Measurements from ENCODE around the gene ANKRD22.

The ANKRD22 gene

DNA sequence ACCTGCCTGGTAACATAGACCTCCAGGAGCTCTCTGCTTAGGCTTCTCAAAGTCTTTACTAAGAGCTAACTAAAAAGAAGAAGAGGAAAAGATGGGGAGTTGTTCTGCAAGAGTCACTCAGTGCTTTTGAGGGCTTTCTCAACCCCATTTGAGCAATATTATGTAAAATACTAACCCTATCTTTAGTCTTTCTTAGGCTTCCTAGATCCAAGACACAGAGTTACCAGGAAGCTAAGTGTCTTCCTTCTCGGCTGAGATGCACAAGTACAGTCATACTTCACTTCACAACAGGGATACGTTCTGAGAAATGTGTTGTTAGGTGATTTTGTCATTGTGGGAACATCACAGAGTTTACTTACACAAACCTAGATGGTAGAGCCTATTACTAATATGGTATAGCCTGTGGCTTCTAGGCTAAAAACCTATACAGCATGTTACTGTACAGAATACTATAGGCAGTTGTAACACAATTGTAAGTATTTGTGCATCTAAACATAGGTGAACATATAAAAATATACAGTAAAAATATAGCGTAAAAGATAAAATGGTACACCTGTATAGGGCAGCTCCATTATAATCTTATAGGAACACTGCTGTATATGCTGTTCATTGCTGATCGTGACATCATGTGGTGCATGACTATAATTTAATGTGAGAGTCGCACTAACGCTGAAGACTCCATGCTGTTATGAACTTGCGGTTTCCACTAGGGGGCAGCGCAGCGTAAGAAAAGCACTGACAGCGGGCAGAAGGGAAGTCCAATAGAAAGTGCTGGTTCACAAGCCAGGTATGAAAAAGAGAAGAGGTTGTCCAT, 16.3 kb downstream of the ANKRD22 start:
- DNase-seq (ENCODE audit: low spot score), result peak; percentile 85

DNA sequence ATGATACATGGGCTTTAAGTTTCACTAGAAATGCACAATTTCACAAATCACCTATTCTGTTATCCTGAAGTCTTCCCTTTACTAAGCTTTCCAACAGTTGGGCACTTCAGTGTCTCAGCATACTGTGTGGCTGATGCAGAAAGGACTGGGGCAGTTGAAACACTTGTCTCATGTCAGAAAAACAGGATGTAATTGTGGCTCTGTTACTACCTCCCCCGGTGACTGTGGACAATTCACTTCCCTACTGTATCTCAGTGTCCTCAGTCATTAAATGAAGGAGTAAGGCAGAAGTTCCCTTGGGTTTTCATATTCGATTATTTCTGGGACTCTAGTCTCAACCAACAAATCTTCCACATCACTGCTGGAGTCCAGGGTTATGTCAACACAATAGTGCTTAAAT, 17.9 kb downstream of the ANKRD22 start:
- no peak for DNase-seq (ENCODE audit: low spot score)

DNA sequence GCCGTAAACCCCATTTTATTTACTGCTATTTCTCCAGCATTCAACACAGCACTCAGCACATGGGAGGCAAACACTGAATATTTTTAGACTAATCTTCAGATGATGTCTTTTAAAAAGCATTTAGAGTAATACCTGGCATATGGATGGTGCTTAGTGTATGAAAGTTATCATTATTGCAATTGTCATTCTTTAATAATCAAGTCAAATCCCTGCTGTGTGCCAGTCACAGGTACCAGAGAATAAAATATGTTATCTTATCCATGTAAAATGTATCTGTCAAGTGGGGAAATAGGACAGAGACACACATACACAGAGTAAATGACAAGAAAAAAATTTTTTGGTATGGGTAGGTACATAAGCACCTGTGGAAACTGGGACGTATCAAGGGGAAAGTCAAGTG, 18.5 kb downstream of the ANKRD22 start:
- DNase-seq (ENCODE audit: low spot score), result no peak

DNA sequence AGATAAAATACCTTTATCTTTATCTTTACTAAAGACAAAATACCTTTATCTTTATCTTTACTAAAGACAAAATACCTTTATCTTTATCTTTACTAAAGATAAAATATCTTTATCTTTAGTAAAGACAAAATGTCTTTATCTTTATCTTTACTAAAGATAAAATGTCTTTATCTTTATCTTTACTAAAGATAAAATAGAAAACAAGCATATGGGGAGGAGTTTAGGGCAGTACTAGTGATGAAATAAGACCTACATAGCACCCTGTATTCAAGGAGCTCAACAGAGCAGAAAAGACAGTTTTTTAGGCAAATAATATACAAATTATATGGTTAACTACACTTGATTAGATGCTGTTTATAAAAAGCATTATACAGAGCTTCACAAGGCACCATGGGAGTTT, 19.3 kb downstream of the ANKRD22 start:
- no peak for DNase-seq (ENCODE audit: low spot score)

DNA sequence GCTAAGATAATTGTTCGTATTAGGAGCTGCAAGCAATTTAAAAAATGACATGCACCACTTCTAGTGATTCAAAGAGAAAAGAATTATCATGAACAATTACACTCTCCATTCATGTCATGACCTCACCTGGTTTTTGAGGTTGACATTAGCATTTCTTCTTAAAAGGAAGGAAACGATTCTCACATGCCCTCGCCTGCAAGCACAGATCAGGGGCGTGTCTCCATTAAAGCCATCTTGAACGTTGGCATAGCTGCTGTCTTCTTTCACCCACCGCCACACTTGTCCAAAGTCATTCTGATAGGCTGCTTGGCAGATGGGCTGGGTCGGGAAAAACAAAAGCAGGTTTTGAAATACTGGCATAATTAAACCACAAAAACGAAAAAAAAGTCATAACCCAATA, 19.9 kb downstream of the ANKRD22 start:
- DNase-seq (ENCODE audit: low spot score), result no peak

DNA sequence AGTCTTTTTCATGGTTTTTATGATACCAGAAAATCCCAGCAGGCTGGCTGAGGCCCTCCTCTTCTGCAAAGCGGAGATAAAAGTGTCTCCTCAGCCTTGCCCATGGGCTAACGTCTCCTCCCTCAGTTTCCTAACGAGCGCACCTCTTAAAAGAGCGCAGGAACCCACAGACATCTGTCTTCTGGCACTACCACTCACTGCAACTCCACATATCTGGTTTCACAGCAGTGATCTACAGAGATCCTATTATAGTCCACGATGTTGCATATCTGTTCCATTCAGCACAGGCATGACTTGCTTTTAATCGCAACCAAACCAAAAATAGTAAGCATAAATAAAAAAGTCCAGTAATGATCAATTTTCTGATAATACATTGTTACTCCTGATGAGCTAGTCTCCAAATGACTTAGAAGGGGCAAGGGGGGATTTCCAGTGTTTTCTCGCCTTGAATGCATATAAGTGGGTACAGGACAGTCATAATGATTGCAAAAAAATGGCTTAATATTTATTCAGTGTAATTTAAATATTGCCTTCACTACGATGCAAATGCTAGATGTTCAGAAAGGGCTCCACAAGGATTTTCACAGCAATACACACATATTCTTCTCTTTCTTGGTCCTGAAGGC, 20.9 kb downstream of the ANKRD22 start:
- no peak for DNase-seq (ENCODE audit: low spot score)

- no peak for DNase-seq (ENCODE audit: low spot score)
These were observed 23.3 kb downstream of the ANKRD22 start for GRCh38 chr10:88828310-88828709.

DNA sequence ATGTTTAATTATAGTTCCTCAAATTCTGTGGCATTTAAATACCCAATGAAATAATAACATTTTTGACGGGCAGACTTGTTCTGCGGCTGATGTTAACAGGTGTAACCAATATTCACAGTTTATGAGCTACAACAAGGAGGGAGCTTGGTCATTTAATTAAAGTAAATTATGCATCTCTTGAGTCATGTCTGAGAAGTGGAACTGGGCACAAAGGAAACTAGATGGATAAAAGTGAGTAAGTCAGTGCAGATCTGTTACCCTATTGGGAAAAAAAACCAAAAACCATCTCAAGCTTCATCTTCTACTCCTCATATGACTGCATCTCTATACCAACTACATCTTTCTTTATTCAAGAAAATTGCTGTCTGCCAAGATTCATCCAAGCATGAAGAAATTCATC, 24.0 kb downstream of the ANKRD22 start:
- no peak for DNase-seq (ENCODE audit: low spot score)

- DNase-seq (ENCODE audit: low spot score), result no peak
These were observed 25.3 kb downstream of the ANKRD22 start for GRCh38 chr10:88826388-88826787.

DNA sequence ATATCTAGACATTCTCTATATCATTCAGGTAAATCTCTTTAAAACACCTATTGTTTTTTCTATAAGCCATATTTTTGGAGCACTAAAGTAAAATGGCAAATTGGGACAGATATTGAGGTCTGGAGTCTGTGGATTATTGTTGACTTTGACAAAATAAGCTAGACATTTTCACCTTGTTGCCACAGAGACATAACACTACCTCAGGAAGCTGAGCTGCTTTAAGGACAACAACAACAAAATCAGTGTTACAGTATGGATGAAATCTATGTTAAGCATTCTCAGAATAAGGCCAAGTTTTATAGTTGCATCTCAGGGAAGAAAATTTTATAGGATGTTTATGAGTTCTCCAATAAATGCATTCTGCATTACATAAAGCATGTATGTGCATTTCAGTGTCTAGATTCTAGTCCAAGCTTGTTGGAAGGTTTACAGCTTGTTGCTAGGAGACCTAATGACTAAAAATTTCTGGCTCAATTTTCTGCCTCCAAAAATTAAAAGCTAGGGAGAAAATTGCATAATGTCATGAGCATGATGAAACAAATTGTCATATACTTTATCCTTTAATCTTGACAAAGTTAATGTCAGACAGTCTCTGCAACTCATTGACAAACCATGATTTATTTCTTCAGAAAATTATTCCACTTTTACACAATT, 30.8 kb downstream of the ANKRD22 start:
- DNase-seq (ENCODE audit: low spot score), result peak; percentile 9

- no peak for DNase-seq (ENCODE audit: low spot score)
These were observed 32.4 kb downstream of the ANKRD22 start for GRCh38 chr10:88819290-88819689.

DNA sequence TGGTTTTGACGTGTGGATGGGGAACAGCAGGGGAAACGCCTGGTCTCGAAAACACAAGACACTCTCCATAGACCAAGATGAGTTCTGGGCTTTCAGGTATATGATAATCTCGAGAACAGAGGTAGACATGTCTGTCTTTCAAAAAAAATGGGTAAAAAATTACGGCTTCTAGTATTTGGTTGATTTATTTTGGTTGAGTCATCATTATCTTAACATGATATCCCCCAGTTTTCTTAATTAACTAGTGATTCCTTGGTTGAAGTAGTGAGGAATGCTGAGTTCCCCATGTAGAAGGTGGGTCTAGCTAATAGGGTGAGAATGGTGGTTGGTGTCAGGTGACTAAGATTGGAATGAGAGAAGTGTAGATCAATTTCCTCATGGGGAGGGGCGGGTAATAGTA, 38.4 kb downstream of the ANKRD22 start:
- no peak for DNase-seq (ENCODE audit: low spot score)

GRCh38 chr10:88810196-88810961, 41.3 kb downstream of the ANKRD22 start:
- DNase-seq (ENCODE audit: low spot score), result peak; percentile 64

GRCh38 chr10:88809621-88810020, 42.0 kb downstream of the ANKRD22 start:
- DNase-seq (ENCODE audit: low spot score), result no peak

DNA sequence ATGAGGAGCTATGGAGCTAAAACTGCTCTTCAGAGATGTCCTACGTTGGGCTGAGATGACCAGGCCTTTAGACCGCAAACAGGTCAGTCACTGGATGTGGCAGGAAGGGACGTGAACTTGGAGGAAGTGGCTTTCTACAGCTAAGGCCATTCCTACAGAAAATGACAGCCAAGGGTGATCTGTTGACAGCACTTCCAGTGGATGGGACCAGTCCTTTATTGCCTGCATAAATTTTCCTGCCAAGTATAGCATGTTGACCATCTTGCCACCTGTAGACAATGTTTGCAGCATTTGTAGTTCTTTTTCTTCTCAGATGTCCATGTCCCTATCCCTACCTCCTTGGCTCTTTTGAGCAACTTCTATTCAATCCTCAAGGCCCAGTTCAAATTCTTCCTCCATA, 45.7 kb downstream of the ANKRD22 start:
- no peak for DNase-seq (ENCODE audit: low spot score)

- DNase-seq (ENCODE audit: low spot score), result no peak
These were observed 46.3 kb downstream of the ANKRD22 start for GRCh38 chr10:88805361-88805760.

GRCh38 chr10:88804083-88804812, 47.4 kb downstream of the ANKRD22 start:
- no peak for DNase-seq (ENCODE audit: low spot score)

- DNase-seq (ENCODE audit: low spot score), result no peak
These were observed 48.0 kb downstream of the ANKRD22 start for GRCh38 chr10:88803641-88804040.

DNA sequence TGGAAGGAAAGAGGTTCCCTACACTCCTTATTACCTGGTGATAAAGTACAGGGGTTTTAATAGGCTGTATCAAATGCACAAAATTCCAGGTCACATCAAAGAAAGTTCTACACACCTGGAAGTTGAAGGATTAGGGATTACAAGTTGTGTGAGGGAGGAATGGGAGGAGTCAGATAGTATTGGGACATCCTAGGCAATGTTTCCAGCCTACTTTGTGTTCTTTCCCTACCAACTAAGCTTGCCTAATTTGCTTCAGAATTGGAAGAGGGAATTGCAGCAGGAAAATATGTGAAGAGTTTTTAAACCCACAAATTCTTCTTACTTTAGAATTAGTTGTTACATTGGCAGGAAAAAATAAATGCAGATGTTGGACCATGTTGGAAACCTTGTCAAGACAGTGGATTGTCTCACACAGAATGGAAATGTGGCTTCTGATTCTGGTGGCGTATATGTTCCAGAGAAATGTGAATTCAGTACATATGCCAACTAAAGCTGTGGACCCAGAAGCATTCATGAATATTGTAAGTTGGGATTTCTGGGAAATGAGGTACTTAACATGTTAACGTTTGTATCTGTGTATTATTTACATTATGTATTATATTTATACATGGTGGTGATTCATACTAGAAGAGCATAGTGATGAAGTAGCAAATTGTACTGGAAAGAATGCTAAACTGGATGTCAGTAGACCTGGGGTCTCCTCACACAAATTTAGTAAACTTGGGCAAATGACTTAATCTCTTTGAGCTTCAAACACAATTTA, 48.9 kb downstream of the ANKRD22 start, which contains the start of gene LIPM:
Gene LIPM, plus strand, starts transcription at position 208 of the 763 bp plus-strand sequence. Its CDS starts 167 bp downstream, at position 375.
- DNase-seq (ENCODE audit: low spot score), result no peak

- DNase-seq (ENCODE audit: low spot score), result no peak
These were observed 51.2 kb downstream of the ANKRD22 start for GRCh38 chr10:88800152-88801125.

All from LoVo (cell line).